Measurements from ENCODE around the gene CAMKK2.

DNA sequence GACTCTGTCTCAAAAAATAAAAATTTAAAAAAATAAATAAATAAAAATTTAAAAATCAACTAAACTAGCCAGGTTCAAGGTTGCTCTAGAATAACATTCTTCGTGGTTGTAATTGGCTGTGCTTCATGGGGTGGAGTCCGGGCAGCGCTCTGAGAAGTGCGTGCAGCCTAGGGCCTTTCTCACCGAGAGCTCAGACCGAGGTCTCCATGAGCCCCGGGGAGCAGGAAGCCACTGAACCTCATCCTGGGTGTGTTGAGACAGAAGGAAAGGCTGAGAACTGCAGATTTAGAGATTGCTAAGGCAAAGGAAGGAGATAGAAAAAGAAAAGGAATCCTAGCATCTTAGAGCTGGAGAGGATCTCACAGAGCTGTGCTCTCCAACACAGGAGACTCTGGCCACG lies 71.9 kb downstream of the CAMKK2 start:
- TF ChIP-seq, protein P1, sequence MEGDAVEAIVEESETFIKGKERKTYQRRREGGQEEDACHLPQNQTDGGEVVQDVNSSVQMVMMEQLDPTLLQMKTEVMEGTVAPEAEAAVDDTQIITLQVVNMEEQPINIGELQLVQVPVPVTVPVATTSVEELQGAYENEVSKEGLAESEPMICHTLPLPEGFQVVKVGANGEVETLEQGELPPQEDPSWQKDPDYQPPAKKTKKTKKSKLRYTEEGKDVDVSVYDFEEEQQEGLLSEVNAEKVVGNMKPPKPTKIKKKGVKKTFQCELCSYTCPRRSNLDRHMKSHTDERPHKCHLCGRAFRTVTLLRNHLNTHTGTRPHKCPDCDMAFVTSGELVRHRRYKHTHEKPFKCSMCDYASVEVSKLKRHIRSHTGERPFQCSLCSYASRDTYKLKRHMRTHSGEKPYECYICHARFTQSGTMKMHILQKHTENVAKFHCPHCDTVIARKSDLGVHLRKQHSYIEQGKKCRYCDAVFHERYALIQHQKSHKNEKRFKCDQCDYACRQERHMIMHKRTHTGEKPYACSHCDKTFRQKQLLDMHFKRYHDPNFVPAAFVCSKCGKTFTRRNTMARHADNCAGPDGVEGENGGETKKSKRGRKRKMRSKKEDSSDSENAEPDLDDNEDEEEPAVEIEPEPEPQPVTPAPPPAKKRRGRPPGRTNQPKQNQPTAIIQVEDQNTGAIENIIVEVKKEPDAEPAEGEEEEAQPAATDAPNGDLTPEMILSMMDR (IDR thresholded peaks at IDR 0.05) = no peak
- no peak for TF ChIP-seq POLR2A (IDR thresholded peaks at IDR 0.05)
